ENCODE data around the gene DNAAF5.

The DNAAF5 gene

GRCh38 chr7:818031-818699, 91.7 kb downstream of the DNAAF5 start:
- DNase-seq, result no peak

GRCh38 chr7:820341-820740, 93.8 kb downstream of the DNAAF5 start:
- no peak for DNase-seq

- no peak for DNase-seq
These were observed 95.2 kb downstream of the DNAAF5 start for GRCh38 chr7:821688-822087.

- no peak for DNase-seq
These were observed 96.3 kb downstream of the DNAAF5 start for GRCh38 chr7:822692-823276.

- peak in 1 of 2 experiments; percentile 30 for DNase-seq
These were observed 97.2 kb downstream of the DNAAF5 start for GRCh38 chr7:823649-824048.

GRCh38 chr7:824081-824480, 97.6 kb downstream of the DNAAF5 start:
- no peak for DNase-seq

- no peak for DNase-seq
These were observed 98.2 kb downstream of the DNAAF5 start for GRCh38 chr7:824664-825063.

GRCh38 chr7:825386-825785, 98.9 kb downstream of the DNAAF5 start:
- no peak for DNase-seq

GRCh38 chr7:826230-826917, 99.9 kb downstream of the DNAAF5 start:
- DNase-seq, result peak; percentile 33 to 65

GRCh38 chr7:828793-829561, 102.5 kb downstream of the DNAAF5 start:
- DNase-seq, result no peak

GRCh38 chr7:830069-830468, 103.6 kb downstream of the DNAAF5 start:
- DNase-seq, result peak; percentile 27 to 75

- no peak for DNase-seq
These were observed 105.2 kb downstream of the DNAAF5 start for GRCh38 chr7:831596-832166.

- DNase-seq, result peak in 1 of 2 experiments; percentile 24
These were observed 105.9 kb downstream of the DNAAF5 start, which contains the start of gene SUN1 for GRCh38 chr7:832167-832967. Gene SUN1 (plus strand): TSS chr7:832476. CDS start chr7:832525, 49 bp downstream.

GRCh38 chr7:832968-833424, 106.5 kb downstream of the DNAAF5 start:
- no peak for DNase-seq

- no peak for DNase-seq
These were observed 107.2 kb downstream of the DNAAF5 start for GRCh38 chr7:833601-834258.

GRCh38 chr7:834277-834676, 107.8 kb downstream of the DNAAF5 start:
- no peak for DNase-seq

- no peak for DNase-seq
These were observed 108.5 kb downstream of the DNAAF5 start for GRCh38 chr7:835021-835420.

- no peak for DNase-seq
These were observed 109.2 kb downstream of the DNAAF5 start for GRCh38 chr7:835485-836401.
